ENCODE results near the gene NBPF26. TPM values are rescaled to one million over a fixed set of nuclear protein-coding genes. Genes with fewer than 3 reads are reported as not detected.
A peak's percentile ranks its signal among the peaks of the same experiment; 100 is the strongest.
"Not testable (repeated sequence)": the region's sequence is repeated elsewhere in the genome, so short reads cannot be mapped to it uniquely, and the experiment has no call there.

The NBPF26 gene
- total and polyA plus RNA-seq, 12 donors = 1.6 to 21.2 (median 9.6) TPM

DNA sequence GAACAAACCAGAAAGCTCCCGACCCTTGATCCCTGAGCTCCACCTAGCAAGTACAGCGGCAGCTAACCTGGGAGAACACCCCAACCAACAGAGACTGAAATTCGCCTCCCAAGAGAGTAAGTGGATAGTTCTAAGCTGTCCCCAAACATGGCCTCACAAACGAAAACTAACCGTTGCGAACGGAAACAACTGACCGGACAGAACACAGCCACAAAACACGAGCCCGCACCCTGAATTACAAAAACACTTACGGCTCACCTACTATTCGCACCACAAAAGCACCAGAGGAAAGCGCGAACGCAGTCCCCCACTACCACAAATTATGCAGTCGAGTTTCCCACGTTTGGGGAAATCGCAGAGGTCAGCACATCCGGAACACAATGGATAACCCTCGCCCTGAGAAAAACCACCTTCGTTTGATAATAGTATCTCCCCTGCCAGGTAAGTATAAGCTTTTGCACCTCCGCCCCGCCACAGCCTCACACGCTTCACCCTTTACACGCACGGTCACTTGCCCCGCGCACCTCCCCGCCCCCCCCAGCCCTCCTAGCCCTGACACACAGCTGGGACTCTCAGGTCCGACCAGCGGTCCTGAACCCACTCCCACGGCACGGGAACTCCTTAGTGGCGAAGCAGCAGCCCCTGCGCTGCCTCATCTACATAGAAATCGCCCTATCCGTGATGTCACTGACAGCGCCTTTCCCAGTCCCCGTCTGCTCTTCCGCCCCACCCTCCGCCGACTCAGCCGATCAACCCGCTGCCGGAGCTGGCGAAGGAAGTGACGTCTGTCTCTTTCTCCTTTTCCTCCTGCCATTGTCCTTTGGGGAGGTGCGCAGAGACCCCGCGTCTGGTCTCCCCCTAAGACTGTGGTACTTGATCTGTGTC, 127.0 kb downstream of the NBPF26 start:
- H3K4me1 ChIP-seq; H3K36me3 ChIP-seq; H3K27me3 ChIP-seq; H3K9me3 ChIP-seq; intact Hi-C loops (cut with DNase I): not testable (repeated sequence)
- peak; percentile 71 to 80 for DNase-seq
- Histone ChIP-seq H3K27ac (peak overlapping the region in 9 of 10 donors; percentile 52 to 79 (median 63)), H3K4me3 (peak overlapping the region in 9 of 10 donors; percentile 22 to 54 (median 47))
- 0 to 1% methylated on average over 22 to 50 of the region's 50 CpGs for WGBS, 2 donors
- ATAC-seq = peak; percentile 89 to 97 (median 94)

DNA sequence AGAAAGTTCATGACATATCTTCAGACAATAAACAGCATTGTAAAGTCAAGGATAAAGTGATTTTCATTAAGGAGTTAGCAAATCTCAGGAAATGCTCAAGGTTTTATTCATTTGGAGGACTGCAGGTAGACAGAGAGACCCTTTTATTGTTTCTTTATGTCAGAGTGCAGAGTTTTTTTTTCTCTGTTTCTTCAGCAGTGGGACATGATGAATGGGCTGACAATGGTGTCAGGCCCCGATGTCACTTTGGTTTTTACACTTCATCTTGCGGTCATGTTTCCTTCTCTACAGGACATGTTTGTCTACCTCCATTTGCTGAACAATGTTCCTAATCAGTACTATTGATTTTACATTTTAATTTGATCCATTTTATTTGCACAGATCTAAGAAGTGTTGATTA, 134.4 kb downstream of the NBPF26 start:
- not testable (repeated sequence) for H3K36me3 ChIP-seq, ATAC-seq
- WGBS, 2 donors = 79 to 80% methylated on average over 2 of the region's 2 CpGs

GRCh38 chr1:120859615-120860234, 136.0 kb downstream of the NBPF26 start:
- H3K36me3 ChIP-seq; H3K27ac ChIP-seq; intact Hi-C loops (cut with DNase I); ATAC-seq; H3K4me3 ChIP-seq; H3K27me3 ChIP-seq; DNase-seq; H3K9me3 ChIP-seq; H3K4me1 ChIP-seq: not testable (repeated sequence)
- WGBS, 2 donors = 51 to 72% methylated on average over 3 of the region's 8 CpGs

More for the DNA sequence above, 134.4 kb downstream of the NBPF26 start:
- H3K27ac ChIP-seq; H3K27me3 ChIP-seq; intact Hi-C loops (cut with DNase I); H3K9me3 ChIP-seq; H3K4me1 ChIP-seq; DNase-seq; H3K4me3 ChIP-seq: not testable (repeated sequence)

GRCh38 chr1:120878206-120878605, 154.5 kb downstream of the NBPF26 start:
- DNase-seq; H3K9me3 ChIP-seq; H3K4me3 ChIP-seq; H3K36me3 ChIP-seq; intact Hi-C loops (cut with DNase I); H3K4me1 ChIP-seq; H3K27me3 ChIP-seq; ATAC-seq; H3K27ac ChIP-seq: not testable (repeated sequence)

DNA sequence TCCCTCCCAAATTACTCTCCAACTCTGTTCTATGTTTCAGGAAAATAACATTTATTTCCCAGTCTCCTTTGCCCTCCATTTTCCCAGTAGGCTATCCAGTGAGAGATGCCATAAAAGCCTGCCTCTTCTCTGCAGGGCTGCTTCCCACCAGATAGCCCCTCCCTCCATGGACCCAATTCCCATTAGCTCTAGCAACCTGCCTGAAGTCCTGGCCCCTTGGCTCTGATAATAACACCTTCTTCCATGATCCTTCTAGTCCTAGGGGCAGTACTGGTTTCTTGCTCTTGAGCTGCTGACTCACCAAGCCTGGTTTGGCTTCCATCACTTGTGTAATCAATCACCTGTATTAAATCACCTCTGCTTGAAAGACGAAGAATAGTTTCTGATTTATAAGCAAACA, 156.3 kb downstream of the NBPF26 start:
- H3K4me1 ChIP-seq; H3K27ac ChIP-seq; DNase-seq; H3K36me3 ChIP-seq; H3K9me3 ChIP-seq; intact Hi-C loops (cut with DNase I); ATAC-seq; H3K4me3 ChIP-seq; H3K27me3 ChIP-seq: not testable (repeated sequence)
- WGBS, 2 donors = 80 to 100% methylated on average over 1 of the region's 1 CpG

DNA sequence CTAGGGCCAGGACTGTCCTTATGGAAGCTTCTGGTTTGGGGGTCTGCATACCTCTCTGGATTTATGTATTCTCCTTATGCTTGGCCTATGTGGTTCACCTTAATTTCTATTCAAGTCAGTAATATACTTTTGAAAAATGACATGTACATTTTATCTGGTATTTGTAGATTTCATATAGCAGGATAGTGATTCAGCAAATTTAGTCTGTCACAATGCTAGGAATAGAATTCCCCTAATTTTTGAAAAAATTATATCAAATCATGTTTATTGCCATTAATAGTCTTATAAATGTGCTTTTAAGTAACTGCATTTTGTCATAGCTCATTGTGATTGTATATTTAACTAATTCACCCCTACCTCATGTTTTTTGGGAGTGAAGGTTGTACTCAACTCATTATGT, 158.2 kb downstream of the NBPF26 start:
- intact Hi-C loops (cut with DNase I); H3K4me1 ChIP-seq; H3K27ac ChIP-seq; H3K9me3 ChIP-seq; H3K27me3 ChIP-seq; ATAC-seq; H3K36me3 ChIP-seq; H3K4me3 ChIP-seq; DNase-seq: not testable (repeated sequence)

Other genes starting within 250 kb of the NBPF26 start
- gene PPIAL4A, start 165.8 kb downstream of the NBPF26 start, total RNA-seq = not detected
- gene PPIAL4A, start 165.8 kb downstream of the NBPF26 start, polyA plus RNA-seq = not detected